GM18526 (cell line): ENCODE measurements around the gene FUBP3.

Source experiments
- POLR2A ChIP-seq: IDR thresholded peaks from 3 replicates; pipeline ENCODE4 v1.6.1; 2011; ENCODE audit not compliant: insufficient read length; ENCODE audit errors: extremely low read depth

Gene FUBP3

DNA sequence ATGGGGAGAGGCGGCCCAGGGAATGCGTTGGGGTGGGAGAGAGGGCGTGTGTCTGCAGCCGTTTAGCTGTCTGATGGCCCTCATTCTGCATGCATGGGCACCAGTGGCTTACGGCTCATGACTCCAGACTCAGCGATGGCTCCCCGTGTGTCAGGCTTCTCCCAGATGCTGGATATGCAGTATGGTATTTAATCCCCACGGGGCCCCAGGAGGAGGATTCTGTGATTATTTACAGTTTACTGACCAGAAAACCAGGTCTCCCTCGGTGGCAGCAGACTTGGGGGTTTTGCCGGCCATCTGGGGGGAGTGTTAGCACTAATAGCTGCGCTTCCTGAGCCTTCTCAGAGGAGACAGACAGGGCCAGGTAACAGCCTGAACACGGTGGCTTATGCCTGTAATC, 89.3 kb downstream of the FUBP3 start:
- no peak for TF ChIP-seq POLR2A

DNA sequence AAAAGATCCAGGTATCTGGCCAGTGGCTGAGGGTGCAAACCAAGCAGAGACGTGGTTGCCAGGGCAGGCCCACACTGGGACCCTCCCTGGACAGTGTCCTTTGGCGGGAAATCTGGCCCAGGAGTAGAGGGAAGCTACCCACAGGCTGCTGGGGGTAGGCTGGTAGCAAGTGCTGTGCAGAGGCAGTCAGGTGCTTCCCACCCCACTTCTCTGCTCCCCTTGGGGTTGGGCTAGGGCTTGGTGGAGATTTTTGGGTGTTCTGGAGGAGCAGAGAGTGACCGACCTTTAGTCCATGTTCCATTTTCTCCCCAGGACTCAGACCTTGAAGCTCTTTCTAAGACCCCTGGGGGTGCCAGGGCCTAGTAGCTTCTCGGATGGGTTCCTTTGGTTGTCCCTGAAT, 90.6 kb downstream of the FUBP3 start:
- TF ChIP-seq POLR2A = no peak

DNA sequence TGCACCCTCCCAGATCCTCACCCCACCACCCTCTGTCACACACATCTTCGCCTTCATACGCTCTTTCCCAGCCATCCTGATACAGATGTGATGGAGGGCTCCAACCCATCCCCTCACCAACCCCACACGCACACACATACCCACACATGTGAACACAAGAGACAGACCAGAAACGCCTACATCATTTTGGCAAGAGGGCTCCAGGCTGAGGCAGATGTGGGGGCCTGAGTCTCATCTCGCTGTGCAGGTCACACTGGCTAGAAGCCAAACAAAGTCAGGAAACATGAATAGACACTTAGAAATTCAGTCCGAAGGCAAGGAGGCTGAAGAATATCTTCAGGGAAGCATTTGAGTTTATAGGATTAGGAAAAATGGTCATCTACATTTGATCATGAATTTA, 91.3 kb downstream of the FUBP3 start:
- no peak for TF ChIP-seq POLR2A

DNA sequence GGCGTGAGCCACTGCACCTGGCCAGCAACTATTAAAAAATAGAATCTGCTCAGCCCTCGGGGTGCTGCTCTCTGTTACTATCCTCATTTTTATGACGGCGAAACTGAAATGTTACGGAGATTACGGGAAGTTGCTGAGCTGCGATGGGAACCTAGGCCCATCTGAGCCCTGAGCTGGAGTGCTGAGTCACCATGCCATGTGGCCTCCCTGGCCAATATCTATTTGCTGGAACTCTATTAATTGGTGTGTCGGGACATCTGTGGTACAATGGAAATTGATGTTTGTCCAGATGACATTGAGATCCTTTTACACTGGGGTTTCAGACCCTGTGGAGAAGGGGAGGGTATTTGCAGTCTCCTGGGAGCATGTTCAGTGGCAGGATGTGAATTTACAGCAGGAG, 93.1 kb downstream of the FUBP3 start:
- no peak for TF ChIP-seq POLR2A

DNA sequence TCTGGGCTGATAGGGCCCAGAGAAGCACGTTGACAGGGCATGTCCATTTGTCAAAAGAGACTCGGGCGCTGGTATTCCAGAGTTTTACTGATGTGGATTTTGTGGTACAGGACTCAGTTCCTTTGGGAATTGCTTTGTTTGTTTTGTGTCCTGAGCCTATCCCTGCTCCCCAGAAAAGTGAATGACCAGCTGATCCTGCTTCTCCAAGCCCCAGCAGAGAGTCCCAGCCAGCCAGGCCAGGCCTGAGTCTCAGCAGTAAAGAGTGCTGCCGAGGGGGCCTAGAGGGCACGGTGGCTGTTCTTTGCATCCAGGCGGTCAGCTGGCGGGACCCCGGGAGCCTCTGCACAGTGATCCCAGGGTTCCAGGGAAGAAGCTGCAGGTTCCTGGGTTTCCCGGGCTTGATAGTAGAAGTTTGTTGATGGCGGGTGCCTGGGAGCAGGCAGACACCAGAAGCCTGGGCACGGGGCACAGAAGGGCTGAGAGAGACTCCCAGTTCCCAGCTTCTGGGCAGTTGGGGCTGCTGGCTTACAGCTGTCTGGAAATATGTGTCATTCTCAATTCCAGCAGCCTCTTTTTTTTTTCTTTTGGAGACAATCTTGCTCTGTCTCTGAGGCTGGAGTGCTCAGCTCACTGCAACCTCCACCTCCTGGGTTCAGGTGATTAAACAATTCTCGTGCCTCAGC, 93.7 kb downstream of the FUBP3 start:
- TF ChIP-seq POLR2A = no peak

DNA sequence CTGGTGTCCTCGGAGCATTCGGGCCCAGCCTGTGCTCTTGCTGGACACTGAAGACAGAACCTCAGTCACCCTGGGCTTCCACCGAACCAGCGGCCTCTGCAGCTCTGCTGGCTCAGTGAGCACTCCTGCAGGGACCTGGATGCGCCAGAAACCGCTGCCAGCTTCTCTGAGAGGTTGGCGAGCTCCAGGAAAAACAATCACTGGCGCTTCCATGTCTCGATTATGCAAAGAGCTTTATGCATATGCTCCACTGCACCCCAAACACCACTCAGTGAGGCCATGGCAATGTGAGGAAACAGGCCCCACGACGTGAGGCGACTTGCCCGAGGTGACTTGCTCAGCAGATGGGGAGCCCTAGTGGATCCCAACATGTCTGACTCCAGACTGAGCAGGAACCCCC, 96.0 kb downstream of the FUBP3 start:
- no peak for TF ChIP-seq POLR2A

DNA sequence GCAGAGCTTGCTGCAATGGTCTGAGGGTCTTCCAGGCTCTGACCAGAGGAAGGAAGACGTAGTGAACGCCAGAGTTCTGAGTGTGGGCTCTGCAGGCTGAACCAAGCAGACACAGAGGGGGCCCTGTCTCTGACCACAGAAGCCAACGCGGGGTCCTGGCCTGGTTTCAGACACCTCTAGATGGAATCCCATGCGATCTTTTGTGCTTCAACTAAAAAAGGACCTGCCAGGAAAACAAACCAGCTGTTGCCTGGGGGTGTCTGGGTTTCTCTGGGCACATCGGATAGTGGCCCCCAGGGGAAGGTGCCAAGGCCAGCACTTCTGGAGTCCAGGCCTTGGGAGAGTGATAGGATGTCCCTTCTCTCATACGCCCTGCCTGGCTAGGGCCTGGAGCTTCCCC, 97.9 kb downstream of the FUBP3 start:
- no peak for TF ChIP-seq POLR2A

DNA sequence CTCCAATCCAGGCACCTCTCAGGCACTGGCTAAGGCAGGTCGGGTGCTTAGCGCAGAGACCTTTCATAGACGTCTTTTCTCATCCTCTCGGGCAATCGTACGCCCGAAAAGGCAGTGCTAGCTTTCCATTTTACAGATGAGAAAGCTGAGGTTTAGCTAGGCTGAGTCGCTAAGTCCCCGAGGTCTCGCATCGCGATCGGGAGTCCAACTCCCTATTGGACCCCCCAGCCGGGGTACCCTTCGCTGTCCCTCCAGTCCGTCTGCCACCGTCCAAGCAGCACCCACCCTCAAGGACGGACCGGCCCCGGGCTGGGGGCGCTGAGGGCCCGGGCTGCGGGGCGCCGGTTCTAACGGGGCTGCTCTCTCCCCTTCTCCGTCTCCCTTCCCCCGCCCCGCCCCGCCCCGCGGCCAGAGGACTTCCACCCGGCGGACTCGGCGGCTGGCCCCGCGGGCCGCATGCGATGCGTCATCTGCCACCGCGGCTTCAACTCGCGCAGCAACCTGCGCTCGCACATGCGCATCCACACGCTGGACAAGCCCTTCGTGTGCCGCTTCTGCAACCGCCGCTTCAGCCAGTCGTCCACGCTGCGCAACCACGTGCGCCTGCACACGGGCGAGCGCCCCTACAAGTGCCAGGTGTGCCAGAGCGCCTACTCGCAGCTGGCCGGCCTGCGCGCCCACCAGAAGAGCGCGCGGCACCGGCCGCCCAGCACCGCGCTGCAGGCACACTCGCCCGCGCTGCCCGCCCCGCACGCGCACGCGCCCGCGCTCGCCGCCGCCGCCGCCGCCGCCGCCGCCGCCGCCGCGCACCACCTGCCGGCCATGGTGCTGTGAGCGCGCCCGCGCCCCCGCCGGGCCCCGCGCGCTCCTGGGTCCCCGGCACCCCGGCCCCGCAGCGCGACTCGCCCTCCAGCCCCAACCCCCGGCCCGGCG, 101.7 kb downstream of the FUBP3 start:
- TF ChIP-seq POLR2A = no peak

DNA sequence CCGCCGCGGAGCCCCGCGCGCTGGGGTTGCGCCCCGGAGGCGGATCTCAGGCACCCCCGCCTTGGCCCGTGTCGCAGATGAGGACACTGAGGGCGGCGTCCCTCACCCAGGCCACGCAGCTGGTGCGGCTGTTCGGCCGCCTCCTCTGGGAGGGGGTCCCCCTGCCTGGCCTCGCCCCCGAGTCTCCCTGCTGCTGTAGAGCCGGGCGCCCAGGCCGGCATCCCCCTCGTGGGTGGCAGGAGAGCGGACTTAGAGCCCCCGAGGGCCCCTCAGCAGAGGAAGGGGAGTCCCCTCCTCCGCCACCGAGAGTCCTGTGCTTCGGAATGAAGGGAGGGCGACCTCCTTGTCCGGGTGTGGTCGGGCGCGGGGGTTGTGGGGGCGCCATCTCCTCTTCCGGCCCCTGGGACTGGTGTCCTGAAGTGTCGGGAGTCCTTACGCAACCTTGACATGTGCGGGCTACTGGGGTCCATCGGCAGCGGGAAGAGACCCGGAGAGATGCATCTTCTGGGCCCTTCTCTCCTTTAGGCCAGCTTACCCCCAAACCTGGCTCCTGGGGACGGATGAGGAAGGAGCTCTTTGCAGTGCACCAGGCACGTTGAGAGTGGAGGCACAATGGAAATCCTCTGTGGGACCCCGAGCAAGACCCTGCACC, 102.5 kb downstream of the FUBP3 start:
- TF ChIP-seq POLR2A = no peak

DNA sequence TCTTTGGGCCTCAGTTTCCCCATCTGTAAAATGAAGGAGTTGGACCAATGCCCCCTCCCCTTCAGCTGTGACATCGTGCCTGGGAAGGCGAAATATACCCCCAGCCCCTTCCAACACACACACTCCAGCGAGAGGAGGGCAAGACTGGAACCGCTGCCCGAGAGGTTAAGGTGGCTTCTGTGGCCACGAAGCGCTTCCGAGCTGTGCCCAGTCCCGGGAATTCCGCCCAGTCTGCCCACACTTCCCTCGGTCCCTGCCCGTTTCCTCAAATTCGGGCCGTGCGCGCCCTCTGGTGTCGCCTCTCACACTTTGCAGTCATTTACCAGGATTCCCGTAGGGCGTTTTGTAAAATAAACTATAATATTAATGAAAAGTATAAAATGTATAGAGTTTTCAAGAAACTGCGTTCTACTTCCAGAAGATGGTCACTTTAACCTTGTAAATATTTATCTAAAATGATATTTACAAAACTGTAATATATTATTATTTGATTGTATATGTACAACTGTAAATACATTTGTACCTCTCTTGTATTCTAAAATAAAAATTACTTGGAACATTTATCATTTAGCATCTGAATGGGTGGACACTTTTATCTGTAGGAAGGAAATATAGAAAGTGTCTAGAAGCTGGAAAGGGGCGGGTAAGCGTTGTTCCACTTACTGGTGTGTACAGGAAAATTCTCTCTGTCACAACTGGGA, 103.2 kb downstream of the FUBP3 start:
- no peak for TF ChIP-seq POLR2A

DNA sequence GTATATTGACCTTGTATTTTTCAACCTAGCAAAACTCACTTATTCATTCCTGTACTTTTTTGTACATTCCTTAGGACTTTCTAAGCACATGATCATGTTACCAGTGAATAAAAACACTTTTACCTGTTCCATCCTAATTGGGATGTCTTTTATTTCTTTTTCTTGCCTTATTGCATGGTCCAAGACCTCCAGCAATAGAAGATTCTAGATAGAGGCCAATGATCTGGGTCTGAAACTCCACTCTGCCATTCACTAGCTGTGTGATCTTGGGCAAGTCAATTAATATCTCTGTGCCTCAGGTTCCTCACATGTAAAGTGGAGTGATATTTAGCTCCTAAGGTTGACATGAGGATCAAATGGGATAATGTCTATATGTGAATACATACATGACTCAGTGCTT, 105.7 kb downstream of the FUBP3 start:
- TF ChIP-seq POLR2A = no peak

DNA sequence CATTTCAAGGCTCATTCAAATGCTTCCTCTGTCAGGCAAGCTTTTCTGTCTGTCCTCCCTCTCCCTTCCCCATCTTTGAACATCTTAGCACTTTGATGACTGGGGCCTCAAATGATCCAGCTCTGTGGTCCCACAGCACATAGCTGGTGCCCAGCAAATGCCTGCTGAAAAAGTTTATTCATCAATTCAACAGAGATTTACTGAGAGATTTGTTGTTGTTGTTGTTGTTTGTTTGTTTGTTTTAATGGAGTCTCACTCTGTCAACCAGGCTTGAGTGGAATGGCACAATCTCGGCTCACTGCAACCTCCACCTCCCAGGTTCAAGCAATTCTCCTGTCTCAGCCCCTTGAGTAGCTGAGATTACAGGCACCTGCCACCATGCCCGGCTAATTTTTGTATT, 108.2 kb downstream of the FUBP3 start:
- TF ChIP-seq POLR2A = no peak
